DMS 273 (cell line): ENCODE measurements around the gene SOX12.
A peak's percentile ranks its signal among the peaks of the same experiment; 100 is the strongest.

Source experiments
- DNase-seq: peaks from one replicate; lab custom pipeline; 2025; ENCODE audit not compliant: unreplicated experiment; lab: John Stamatoyannopoulos, UW

SOX12 gene

GRCh38 chr20:325045-325888, at the start of gene SOX12:
TSS of gene SOX12 (plus strand) at chr20:325552. CDS start at chr20:325925, 373 bp downstream.
- DNase-seq = peak; percentile 98

- no peak for DNase-seq
These were observed 49.6 kb upstream of the SOX12 start for GRCh38 chr20:275791-276190.

- DNase-seq = no peak
These were observed 48.5 kb upstream of the SOX12 start for GRCh38 chr20:276620-277495.

- no peak for DNase-seq
These were observed 47.9 kb upstream of the SOX12 start for GRCh38 chr20:277496-277781.

GRCh38 chr20:278181-278580, 47.2 kb upstream of the SOX12 start:
- DNase-seq = no peak

GRCh38 chr20:278607-279571, 46.5 kb upstream of the SOX12 start:
- DNase-seq = no peak

- DNase-seq = no peak
These were observed 41.2 kb upstream of the SOX12 start for GRCh38 chr20:284172-284571.

- no peak for DNase-seq
These were observed 38.8 kb upstream of the SOX12 start for GRCh38 chr20:286508-286907.

- DNase-seq = peak; percentile 45
These were observed 36.2 kb upstream of the SOX12 start for GRCh38 chr20:288956-289692.

- peak; percentile 62 for DNase-seq
These were observed 35.7 kb upstream of the SOX12 start for GRCh38 chr20:289693-290083.

- DNase-seq = peak; percentile 97
These were observed 35.1 kb upstream of the SOX12 start, which contains the start of gene C20orf96 for GRCh38 chr20:290084-290831. TSS of gene C20orf96 (minus strand) at chr20:290750. CDS start at chr20:290610, 140 bp downstream.

GRCh38 chr20:294602-295001, 30.8 kb upstream of the SOX12 start:
- DNase-seq = no peak

- no peak for DNase-seq
These were observed 29.5 kb upstream of the SOX12 start for GRCh38 chr20:295804-296203.

- DNase-seq = peak; percentile 98
These were observed 28.0 kb upstream of the SOX12 start, which contains the start of gene ZCCHC3 for GRCh38 chr20:297098-297924. TSS of gene ZCCHC3 (plus strand) at chr20:297570. CDS start at chr20:297587, 17 bp downstream.

GRCh38 chr20:297925-298775, 27.2 kb upstream of the SOX12 start:
- DNase-seq = peak; percentile 75

GRCh38 chr20:298776-299391, 26.5 kb upstream of the SOX12 start:
- DNase-seq = no peak

- DNase-seq = no peak
These were observed 24.9 kb upstream of the SOX12 start for GRCh38 chr20:300345-300990.
